SU-DHL-6 (cell line): ENCODE data around the gene FUS.
"Not testable (repeated sequence)": the region's sequence is repeated elsewhere in the genome, so short reads cannot be mapped to it uniquely, and the experiment has no call there.

Experiments
- H2AFZ ChIP-seq: fragments of 200-600 bp; sonication (generic); 2 replicates; pipeline ENCODE4 v1.6.1; 2014; ENCODE audit warnings: low read depth, mild to moderate bottlenecking, moderate library complexity, mixed read lengths, antibody characterized with exemption, low read length; ENCODE audit not compliant: severe bottlenecking
- H3F3A ChIP-seq: fragments of 200-600 bp; shearing (Covaris generic); 2 replicates; pipeline ENCODE4 v1.6.0; 2016; ENCODE audit warnings: antibody characterized with exemption, mild to moderate bottlenecking; ENCODE audit not compliant: insufficient read depth
- H3K27ac ChIP-seq: fragments of 200-600 bp; sonication (generic); 2 replicates; pipeline ENCODE4 v1.5.1; 2016; ENCODE audit warnings: low read depth, mild to moderate bottlenecking, low read length, moderate library complexity, mixed read lengths
- H3K27me3 ChIP-seq: fragments of 200-600 bp; sonication (generic), shearing (Covaris generic); 2 replicates; pipeline ENCODE4 v1.6.0; 2014; ENCODE audit warnings: mild to moderate bottlenecking, low read length
- H3K36me3 ChIP-seq: fragments of 200-600 bp; sonication (generic); 2 replicates; pipeline ENCODE4 v1.6.1; 2014; ENCODE audit warnings: mild to moderate bottlenecking, low read length, mixed read lengths
- H3K4me2 ChIP-seq: fragments of 300-600, 200-600 bp; shearing (Covaris generic), sonication (generic); 2 replicates; pipeline ENCODE4 v1.6.0; 2014; ENCODE audit warnings: low read length, low read depth, mild to moderate bottlenecking; ENCODE audit not compliant: poor library complexity, severe bottlenecking
- H3K4me3 ChIP-seq: fragments of 200-600 bp; sonication (generic); 2 replicates; pipeline ENCODE4 v1.5.1; 2014; ENCODE audit warnings: antibody characterized with exemption, low read length, mild to moderate bottlenecking, mixed read lengths; ENCODE audit not compliant: insufficient read depth, poor library complexity, severe bottlenecking
- H3K79me2 ChIP-seq: fragments of 200-600 bp; sonication (generic); 2 replicates; pipeline ENCODE4 v1.6.1; 2014; ENCODE audit warnings: mild to moderate bottlenecking, low read length, moderate library complexity; ENCODE audit not compliant: insufficient read depth
- H3K9ac ChIP-seq: fragments of 200-600 bp; sonication (generic); 2 replicates; pipeline ENCODE4 v1.7.0; 2014; ENCODE audit warnings: mild to moderate bottlenecking, low read length
- H3K9me2 ChIP-seq: fragments of 200-600 bp; sonication (generic); replicated peaks from 2 replicates; pipeline ENCODE4 v1.6.1; 2014; ENCODE audit warnings: low read length; ENCODE audit not compliant: insufficient read depth
- H3K9me3 ChIP-seq: fragments of 200-600 bp; sonication (generic); 2 replicates; pipeline ENCODE4 v1.6.1; 2014; ENCODE audit warnings: low read length, mixed read lengths; ENCODE audit not compliant: insufficient read depth
- H4K20me1 ChIP-seq: fragments of 200-600 bp; sonication (generic); 2 replicates; pipeline ENCODE4 v1.6.1; 2014; ENCODE audit warnings: low read depth, mild to moderate bottlenecking, antibody characterized with exemption, low read length, moderate library complexity, mixed read lengths
- EZH2phosphoT487 ChIP-seq: fragments of 200-600 bp; sonication (generic), shearing (Covaris generic); conservative IDR thresholded peaks from 2 replicates; pipeline ENCODE4 v1.6.1; 2018; ENCODE audit warnings: mild to moderate bottlenecking, antibody characterized with exemption, low read length, moderate library complexity, mixed read lengths
- TF ChIP-seq, protein P1 (sequence below): fragments of 200-600 bp; sonication (generic); IDR thresholded peaks from one replicate; pipeline ENCODE4 v1.5.1; 2017; ENCODE audit warnings: antibody characterized with exemption, mild to moderate bottlenecking, low read length, moderate library complexity; ENCODE audit not compliant: insufficient read depth, poor library complexity, severe bottlenecking

Gene FUS

DNA sequence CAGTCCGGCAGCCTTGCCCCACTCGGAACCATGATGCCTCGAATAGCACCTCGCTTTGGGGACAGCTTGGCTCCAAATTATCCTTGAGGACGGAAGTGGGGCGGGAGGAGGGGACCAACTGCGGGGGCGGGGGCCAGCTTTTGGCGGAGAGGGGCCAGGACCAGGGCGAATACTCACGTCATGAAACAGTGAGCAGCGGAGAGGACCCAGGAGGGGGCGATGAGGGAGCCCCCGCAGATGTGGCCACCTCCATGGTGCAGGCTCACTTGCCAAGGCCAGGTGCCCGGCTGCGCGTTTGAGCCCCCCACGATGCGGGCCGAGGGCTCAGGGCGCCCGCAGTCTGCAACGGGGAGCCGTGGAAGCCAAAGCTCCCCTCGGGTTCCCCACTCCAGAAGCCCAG lies 31.0 kb upstream of the FUS start:
- no peaks in the 10 kb centered on the region for H3F3A ChIP-seq
- TF ChIP-seq, protein P1, sequence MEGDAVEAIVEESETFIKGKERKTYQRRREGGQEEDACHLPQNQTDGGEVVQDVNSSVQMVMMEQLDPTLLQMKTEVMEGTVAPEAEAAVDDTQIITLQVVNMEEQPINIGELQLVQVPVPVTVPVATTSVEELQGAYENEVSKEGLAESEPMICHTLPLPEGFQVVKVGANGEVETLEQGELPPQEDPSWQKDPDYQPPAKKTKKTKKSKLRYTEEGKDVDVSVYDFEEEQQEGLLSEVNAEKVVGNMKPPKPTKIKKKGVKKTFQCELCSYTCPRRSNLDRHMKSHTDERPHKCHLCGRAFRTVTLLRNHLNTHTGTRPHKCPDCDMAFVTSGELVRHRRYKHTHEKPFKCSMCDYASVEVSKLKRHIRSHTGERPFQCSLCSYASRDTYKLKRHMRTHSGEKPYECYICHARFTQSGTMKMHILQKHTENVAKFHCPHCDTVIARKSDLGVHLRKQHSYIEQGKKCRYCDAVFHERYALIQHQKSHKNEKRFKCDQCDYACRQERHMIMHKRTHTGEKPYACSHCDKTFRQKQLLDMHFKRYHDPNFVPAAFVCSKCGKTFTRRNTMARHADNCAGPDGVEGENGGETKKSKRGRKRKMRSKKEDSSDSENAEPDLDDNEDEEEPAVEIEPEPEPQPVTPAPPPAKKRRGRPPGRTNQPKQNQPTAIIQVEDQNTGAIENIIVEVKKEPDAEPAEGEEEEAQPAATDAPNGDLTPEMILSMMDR: no peak
- no peak for TF ChIP-seq EZH2phosphoT487
- no peaks in the 10 kb centered on the region for H3K36me3 ChIP-seq
- H3K9me3 ChIP-seq: no peaks in the 10 kb centered on the region
- H3K79me2 ChIP-seq: no peaks in the 10 kb centered on the region
- no peak overlapping the region for H2AFZ ChIP-seq
- no peaks in the 10 kb centered on the region for H3K27me3 ChIP-seq
- H3K27ac ChIP-seq: no peak overlapping the region
- no peaks in the 10 kb centered on the region for H3K9me2 ChIP-seq
- no peaks in the 10 kb centered on the region for H4K20me1 ChIP-seq
- no peak overlapping the region for H3K9ac ChIP-seq
- H3K4me2 ChIP-seq: no peak overlapping the region
- no peak overlapping the region for H3K4me3 ChIP-seq

DNA sequence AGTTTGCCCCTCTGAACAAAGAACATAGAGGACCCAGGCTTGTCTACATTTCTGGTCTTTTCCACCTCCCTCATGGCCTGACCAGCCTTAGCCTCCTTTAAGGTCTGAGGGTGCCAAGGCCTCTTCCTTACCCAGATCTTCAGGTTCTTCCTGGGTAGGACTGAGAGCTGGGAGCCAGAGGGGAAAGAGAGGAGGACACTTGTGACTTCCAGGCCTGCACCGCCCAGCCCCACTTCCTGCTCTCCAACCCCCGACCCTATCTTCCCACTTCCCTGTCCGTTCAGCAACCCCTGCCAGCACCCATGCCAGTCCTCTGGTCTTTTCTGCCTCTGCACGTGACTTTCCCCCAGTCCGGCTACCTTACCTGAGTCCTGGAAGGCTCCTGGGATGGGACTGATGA lies 30.6 kb upstream of the FUS start:
- H3K36me3 ChIP-seq: no peaks in the 10 kb centered on the region
- no peaks in the 10 kb centered on the region for H3K27me3 ChIP-seq
- H3K9me3 ChIP-seq: no peaks in the 10 kb centered on the region
- no peak for TF ChIP-seq EZH2phosphoT487
- TF ChIP-seq, protein P1: no peak
- no peak overlapping the region for H3K27ac ChIP-seq
- no peak overlapping the region for H2AFZ ChIP-seq
- H3K79me2 ChIP-seq: no peaks in the 10 kb centered on the region
- no peaks in the 10 kb centered on the region for H4K20me1 ChIP-seq
- no peak overlapping the region for H3K4me3 ChIP-seq
- H3K9ac ChIP-seq: no peak overlapping the region
- H3F3A ChIP-seq: no peaks in the 10 kb centered on the region
- no peaks in the 10 kb centered on the region for H3K9me2 ChIP-seq
- no peak overlapping the region for H3K4me2 ChIP-seq

DNA sequence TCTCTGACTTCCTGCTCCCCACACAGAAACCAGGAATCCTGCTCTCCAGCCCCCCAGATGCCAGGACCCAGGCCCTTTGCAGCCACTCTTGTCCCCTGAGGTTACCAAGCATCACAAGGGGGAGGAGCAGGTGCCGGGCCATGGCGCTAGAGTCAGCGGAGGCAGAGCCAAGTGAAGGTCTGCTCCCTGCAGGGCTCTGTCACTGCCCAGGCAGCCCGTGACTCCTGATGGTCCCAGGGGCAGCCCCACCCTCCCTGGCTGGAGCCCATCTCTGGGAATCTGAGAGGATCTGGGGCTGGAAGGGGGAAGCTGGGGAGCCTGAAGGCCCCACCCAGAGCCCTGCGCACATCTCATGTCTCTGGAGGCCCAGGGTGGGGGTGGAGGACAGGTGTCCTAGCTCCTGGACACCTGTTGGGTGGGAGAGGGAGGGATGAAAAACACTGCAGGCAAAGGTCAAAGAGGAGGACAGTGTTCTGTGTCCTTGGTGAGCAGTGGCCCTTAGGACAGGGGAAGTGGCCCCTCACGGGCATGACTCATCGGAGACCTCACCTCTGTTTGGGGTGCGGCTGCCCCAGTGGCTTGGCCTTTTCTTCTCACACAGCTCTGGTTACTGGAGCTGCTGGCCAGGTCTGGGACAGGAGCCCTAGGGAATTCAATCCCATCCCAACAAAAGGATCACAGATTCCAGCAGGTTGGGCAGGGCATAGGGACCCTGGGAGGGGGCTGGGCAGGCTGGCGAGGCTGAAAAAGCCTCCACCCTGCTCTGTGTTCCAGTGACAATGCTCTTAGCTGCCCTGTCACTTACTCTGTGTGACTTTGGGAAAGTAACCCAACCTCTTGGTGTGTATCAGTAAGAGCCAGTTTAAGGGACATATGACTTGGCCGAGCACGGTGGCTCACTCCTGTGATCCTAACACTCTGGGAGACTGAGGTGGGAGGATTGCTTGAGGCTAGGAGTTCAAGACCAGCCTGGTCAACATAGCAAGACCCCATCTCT lies 29.7 kb upstream of the FUS start, which contains the start of gene PRSS36:
Gene PRSS36, minus strand, starts transcription at position 173 of the 997 bp plus-strand sequence. Its CDS starts 31 bp downstream, at position 142.
- H3K4me2 ChIP-seq: no peak within 1 kb of the TSS
- no peak within 1 kb of the TSS for H3K9ac ChIP-seq
- H4K20me1 ChIP-seq: no peaks in the 10 kb centered on the region
- H3K27ac ChIP-seq: no peak within 1 kb of the TSS
- H2AFZ ChIP-seq: no peak within 1 kb of the TSS
- no peaks in the 10 kb centered on the region for H3F3A ChIP-seq
- TF ChIP-seq, protein P1: no peak
- TF ChIP-seq EZH2phosphoT487: no peak
- H3K27me3 ChIP-seq: no peaks in the 10 kb centered on the region
- H3K9me2 ChIP-seq: no peaks in the 10 kb centered on the region
- H3K9me3 ChIP-seq: no peaks in the 10 kb centered on the region
- H3K79me2 ChIP-seq: no peaks in the 10 kb centered on the region
- H3K4me3 ChIP-seq: no peak within 1 kb of the TSS
- no peaks in the 10 kb centered on the region for H3K36me3 ChIP-seq

DNA sequence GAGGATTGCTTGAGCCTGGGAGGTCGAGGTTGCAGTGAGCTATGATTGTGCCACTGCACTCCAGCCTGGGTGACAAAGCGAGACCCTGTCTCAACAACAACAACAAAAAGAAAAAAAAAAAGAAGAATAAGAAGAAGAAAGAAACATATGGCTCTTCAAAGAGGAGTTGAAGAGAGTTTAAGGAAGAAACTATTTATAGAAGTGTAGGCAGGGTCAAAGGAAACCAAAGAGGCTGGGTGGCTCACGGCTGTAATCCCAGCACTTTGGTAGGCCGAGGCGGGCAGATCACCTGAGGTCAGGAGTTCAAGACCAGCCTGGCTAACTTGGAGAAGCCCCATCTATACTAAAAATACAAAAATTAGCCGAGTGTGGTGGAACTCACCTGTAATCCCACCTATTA lies 29.0 kb upstream of the FUS start:
- not testable (repeated sequence) for H3K9ac ChIP-seq, H3K79me2 ChIP-seq, H3K27me3 ChIP-seq, H2AFZ ChIP-seq, H3K4me3 ChIP-seq, H4K20me1 ChIP-seq, H3K4me2 ChIP-seq, H3K27ac ChIP-seq, H3K9me3 ChIP-seq, H3K36me3 ChIP-seq, H3K9me2 ChIP-seq, H3F3A ChIP-seq
